Breast epithelium (tissue), 4 donors: ENCODE results near the gene DCXR. TPM values are rescaled to one million over a fixed set of nuclear protein-coding genes. Genes with fewer than 3 reads are reported as not detected.

Experiments used
- DNase-seq, 2 donors: peaks; one replicate each; pipeline ENCODE4 v3.0.0-alpha.2; 2019; ENCODE audit warnings: low spot score in 2 of 2
- H3K27ac ChIP-seq, 2 donors: fragments of 200-600 bp; sonication (generic) in 1 of 2; one replicate each; pipeline ENCODE4 v1.5.1; 2016 to 2019; ENCODE audit warnings: mild to moderate bottlenecking in 1 of 2
- H3K27me3 ChIP-seq, 2 donors: fragments of 200-600 bp; sonication (generic) in 1 of 2; one replicate each; pipeline versions ENCODE4 v1.5.1 to v1.6.0; 2017 to 2019; ENCODE audit warnings: control low read depth in 1 of 2, mild to moderate bottlenecking in 1 of 2
- H3K36me3 ChIP-seq: fragments of 200-600 bp; one replicate; pipeline ENCODE4 v1.5.1; 2019
- H3K4me1 ChIP-seq, 2 donors: fragments of 200-600 bp; sonication (generic); one replicate each; pipeline ENCODE4 v1.5.1; 2016 to 2019; ENCODE audit warnings: control low read depth in 1 of 2
- H3K4me3 ChIP-seq, 3 donors: fragments of 200-600 bp; sonication (generic); 1 replicate in 2 of 3; 2 replicates in 1 of 3; pipeline ENCODE4 v1.5.1; 2016 to 2019; ENCODE audit warnings: mild to moderate bottlenecking in 3 of 3, moderate library complexity in 2 of 3
- H3K9me3 ChIP-seq, 2 donors: fragments of 200-600 bp; sonication (generic) in 1 of 2; one replicate each; pipeline ENCODE4 v1.5.1; 2016 to 2019; ENCODE audit warnings: control low read depth in 1 of 2
- POLR2A ChIP-seq: fragments of 450-650 bp; IDR thresholded peaks from one replicate; pipeline ENCODE4 v1.6.1; 2016; ENCODE audit warnings: antibody characterized with exemption, mild to moderate bottlenecking, moderate library complexity
- POLR2AphosphoS5 ChIP-seq, 3 donors: sonication (generic); formaldehyde crosslinking; IDR thresholded peaks; one replicate each; pipeline ENCODE4 v1.6.1; 2017; ENCODE audit warnings: antibody characterized with exemption in 3 of 3
- intact Hi-C: fragments of 100-400 bp; cut with DNase I; formaldehyde crosslinking; loops from one replicate; pipeline ENCODE4 v1.15.1; 2023; ENCODE audit warnings: low total_unique reads
- total RNA-seq, 3 donors: library from RNA; depleted of rRNA; stranded (reverse); fragments of >200 nt; gene quantifications; one replicate each; pipeline ENCODE4 v1.1.0, GENCODE V29; 2016
- TF ChIP-seq, protein P1 (sequence below), 3 donors: fragments of 450-650 bp; IDR thresholded peaks; one replicate each; pipeline ENCODE4 v1.5.1; 2016 to 2017; ENCODE audit warnings: antibody characterized with exemption in 3 of 3, mild to moderate bottlenecking in 3 of 3, moderate library complexity in 3 of 3

The DCXR gene
- total RNA-seq, 3 donors from 2014 or later = 202 to 484 (median 228) TPM

DNA sequence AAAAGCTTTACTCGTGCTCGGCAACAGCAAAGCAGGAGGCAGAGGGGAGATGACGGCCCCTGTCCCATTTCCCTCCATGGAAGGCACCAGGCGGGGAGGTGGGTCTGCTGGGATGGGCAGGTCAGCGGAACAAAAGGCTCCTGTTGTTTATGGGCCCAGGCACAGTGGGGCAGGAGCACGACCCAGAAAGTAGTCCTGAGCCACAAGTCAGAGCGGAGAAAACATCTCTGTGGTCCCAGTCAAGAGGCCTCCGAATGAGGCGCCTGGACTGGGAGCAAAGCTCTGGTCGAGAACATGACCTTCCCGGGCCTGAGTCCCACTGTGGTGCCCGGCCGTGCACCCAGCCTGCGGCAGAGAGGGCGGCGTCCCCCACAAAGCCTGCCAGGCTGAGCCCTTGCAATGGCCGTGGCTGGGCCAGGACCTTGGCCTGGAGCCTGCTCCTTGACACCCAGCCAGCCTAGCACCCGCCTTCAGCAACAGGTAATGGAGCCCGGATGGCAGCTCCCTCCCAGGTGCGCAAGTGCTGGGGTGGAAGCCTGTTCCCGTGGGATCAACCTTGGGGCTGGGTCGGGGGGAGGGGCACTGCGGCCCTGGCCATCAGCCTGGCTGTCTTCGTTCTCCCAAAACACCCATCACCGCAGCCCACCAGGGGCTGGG, 10.5 kb upstream of the DCXR start:
- no peak for DNase-seq
- Histone ChIP-seq H3K9me3 (no peaks in the 10 kb centered on the region), H3K4me3 (no peak overlapping the region), H3K4me1 (peaks cover 6 to 16% of the 10 kb centered on the region in 2 donors), H3K27me3 (no peaks in the 10 kb centered on the region), H3K36me3 (no peaks in the 10 kb centered on the region), H3K27ac (no peak overlapping the region)
- intact Hi-C loops = no loop called here
- TF ChIP-seq, protein P1, sequence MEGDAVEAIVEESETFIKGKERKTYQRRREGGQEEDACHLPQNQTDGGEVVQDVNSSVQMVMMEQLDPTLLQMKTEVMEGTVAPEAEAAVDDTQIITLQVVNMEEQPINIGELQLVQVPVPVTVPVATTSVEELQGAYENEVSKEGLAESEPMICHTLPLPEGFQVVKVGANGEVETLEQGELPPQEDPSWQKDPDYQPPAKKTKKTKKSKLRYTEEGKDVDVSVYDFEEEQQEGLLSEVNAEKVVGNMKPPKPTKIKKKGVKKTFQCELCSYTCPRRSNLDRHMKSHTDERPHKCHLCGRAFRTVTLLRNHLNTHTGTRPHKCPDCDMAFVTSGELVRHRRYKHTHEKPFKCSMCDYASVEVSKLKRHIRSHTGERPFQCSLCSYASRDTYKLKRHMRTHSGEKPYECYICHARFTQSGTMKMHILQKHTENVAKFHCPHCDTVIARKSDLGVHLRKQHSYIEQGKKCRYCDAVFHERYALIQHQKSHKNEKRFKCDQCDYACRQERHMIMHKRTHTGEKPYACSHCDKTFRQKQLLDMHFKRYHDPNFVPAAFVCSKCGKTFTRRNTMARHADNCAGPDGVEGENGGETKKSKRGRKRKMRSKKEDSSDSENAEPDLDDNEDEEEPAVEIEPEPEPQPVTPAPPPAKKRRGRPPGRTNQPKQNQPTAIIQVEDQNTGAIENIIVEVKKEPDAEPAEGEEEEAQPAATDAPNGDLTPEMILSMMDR (IDR thresholded peaks at IDR 0.05) = no peak
- TF ChIP-seq POLR2A (no peak), POLR2AphosphoS5 (IDR thresholded peaks at IDR 0.05) (no peak)

DNA sequence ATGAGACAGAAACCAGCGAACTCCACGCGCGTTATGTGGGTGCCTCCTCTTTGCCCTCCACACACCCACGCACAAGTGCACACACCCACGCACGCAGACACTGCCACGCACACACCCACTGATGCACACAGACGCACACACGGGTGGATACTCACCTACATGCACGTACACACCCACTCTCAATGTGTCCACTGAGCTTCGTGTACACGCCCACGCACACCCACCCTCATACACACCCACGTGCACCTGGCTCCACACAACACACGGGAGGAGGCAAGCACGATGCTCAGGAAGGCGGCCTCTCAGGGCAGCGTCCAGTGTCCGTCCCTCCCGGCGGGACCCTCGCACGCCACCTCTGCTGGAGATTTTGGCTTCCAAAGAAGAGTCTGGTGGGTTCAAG, 9.9 kb upstream of the DCXR start:
- Histone ChIP-seq H3K4me1 (peaks cover under 1 to 9% of the 10 kb centered on the region in 2 donors), H3K27ac (no peak overlapping the region), H3K9me3 (no peaks in the 10 kb centered on the region), H3K36me3 (no peaks in the 10 kb centered on the region), H3K27me3 (no peaks in the 10 kb centered on the region), H3K4me3 (no peak overlapping the region)
- no peak for DNase-seq
- intact Hi-C loops = no loop called here
- no peak for TF ChIP-seq POLR2A
- no peak for TF ChIP-seq POLR2AphosphoS5 (IDR thresholded peaks at IDR 0.05)
- TF ChIP-seq, protein P1 (IDR thresholded peaks at IDR 0.05) = no peak

DNA sequence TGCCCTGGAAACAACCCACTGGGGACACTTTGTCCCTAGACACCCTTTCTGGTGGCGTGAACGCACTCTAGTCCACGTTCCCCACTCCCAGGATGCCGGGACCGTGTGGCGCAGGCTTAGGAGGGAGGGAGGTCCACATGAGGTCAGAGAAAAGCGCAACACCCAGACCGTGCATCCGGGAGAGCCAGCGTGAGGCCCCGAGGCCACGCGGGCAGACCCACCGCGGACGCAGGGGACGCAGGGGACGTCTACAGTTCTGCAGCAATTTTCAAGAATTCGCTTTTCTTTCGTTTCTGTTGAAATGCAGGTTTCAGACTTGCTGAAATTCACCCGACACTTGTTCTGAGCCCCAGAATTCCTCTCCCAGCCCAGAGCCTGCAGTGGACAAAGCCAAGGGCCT, 9.4 kb upstream of the DCXR start:
- Histone ChIP-seq H3K27ac (no peak overlapping the region), H3K4me3 (no peak overlapping the region), H3K36me3 (no peaks in the 10 kb centered on the region), H3K27me3 (no peaks in the 10 kb centered on the region), H3K4me1 (peaks cover 0 to 9% of the 10 kb centered on the region in 2 donors), H3K9me3 (no peaks in the 10 kb centered on the region)
- no peak for TF ChIP-seq POLR2A
- TF ChIP-seq POLR2AphosphoS5 (IDR thresholded peaks at IDR 0.05) = no peak
- TF ChIP-seq, protein P1 (IDR thresholded peaks at IDR 0.05) = no peak
- intact Hi-C loops = no loop called here
- DNase-seq = no peak

DNA sequence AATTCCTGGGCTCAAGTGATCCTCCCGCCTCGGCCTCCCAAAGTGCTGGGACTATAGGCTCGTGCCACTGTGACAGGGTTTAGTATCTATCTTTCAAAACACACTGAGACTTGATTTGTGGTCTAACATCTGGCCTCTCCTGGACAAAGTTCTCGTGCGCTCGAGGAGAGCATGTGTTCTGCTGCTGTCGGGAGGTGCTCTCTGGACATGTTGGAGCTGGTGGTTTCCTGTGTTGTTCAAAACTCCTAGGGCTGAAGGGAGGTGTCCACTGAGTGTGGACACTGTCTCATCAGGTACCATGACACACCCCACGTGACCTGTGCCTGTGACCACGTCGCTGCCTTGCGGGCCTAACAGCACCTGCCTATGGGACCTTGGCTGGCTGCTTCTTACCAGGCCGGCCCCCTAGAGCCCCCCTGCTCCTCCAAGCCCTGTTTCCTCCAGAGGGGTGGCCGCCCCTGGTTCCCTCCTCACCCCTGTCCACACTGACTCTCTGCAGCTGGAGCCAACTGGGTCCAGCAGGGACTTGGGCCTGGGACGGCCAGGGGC, 8.5 kb upstream of the DCXR start:
- no peaks in the 10 kb centered on the region for H3K9me3 ChIP-seq
- peaks cover 0 to 9% of the 10 kb centered on the region in 2 donors for H3K4me1 ChIP-seq
- H3K27ac ChIP-seq = no peak overlapping the region
- intact Hi-C loops = no loop called here
- no peak for DNase-seq
- TF ChIP-seq POLR2A (no peak), POLR2AphosphoS5 (IDR thresholded peaks at IDR 0.05) (no peak)
- TF ChIP-seq, protein P1 (IDR thresholded peaks at IDR 0.05) = no peak
- H3K4me3 ChIP-seq = no peak overlapping the region
- no peaks in the 10 kb centered on the region for H3K36me3 ChIP-seq
- H3K27me3 ChIP-seq = no peaks in the 10 kb centered on the region

DNA sequence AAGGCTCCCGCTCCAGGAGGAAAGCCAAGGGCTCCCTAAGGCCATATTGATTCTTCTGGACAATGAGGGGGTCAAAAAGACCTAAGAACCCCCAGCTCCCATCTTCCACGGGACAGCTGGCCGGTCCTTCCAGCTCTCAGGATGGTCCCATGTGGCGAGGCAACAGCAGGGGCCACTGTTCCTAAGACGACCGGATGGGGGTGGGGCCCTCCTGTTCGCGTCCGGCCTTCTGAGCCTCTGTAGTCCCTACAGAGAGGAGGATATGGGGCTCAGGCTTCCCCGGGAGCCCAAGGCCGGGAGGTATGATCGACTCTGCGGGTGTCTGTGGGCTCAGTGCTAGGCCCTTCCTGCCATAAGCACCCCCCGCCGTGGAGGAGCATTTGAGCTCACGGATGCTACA, 6.0 kb upstream of the DCXR start:
- H3K9me3 ChIP-seq = no peaks in the 10 kb centered on the region
- intact Hi-C loops = no loop called here
- H3K4me1 ChIP-seq = no peaks in the 10 kb centered on the region
- H3K36me3 ChIP-seq = no peaks in the 10 kb centered on the region
- no peak overlapping the region for H3K27ac ChIP-seq
- H3K4me3 ChIP-seq = no peak overlapping the region
- H3K27me3 ChIP-seq = no peaks in the 10 kb centered on the region
- TF ChIP-seq POLR2A = no peak
- no peak for DNase-seq
